ENCODE data around the gene STIM2. TPM values are rescaled to one million over a fixed set of nuclear protein-coding genes. Genes with fewer than 3 reads are reported as not detected.

The STIM2 gene
- polyA plus RNA-seq, 3 donors = 8.6 to 16.5 (median 8.8) TPM

- WGBS (ENCODE audit: insufficient coverage) = 33% methylated on average over 4 of the region's 6 CpGs
- Mint-ChIP-seq H3K4me1 (peaks cover 29% of the 10 kb centered on the region), H3K36me3 (peaks cover 2 to 3% of the 10 kb centered on the region in 2 donors), H3K27ac (peak overlapping the region; percentile 59 to 80 (median 69)), H3K9me3 (peaks cover 4 to 15% (median 10%) of the 10 kb centered on the region in 7 donors), H3K27me3 (ENCODE audit: low read depth in 3 of 3) (peaks cover 6 to 14% (median 12%) of the 10 kb centered on the region in 3 donors), H3K4me3 (peak overlapping the region in 1 of 2 donors; percentile 54)
- Histone ChIP-seq H3K36me3 (replicated peaks in 1 of 2; ENCODE audit: control insufficient read depth in 1 of 2, insufficient read depth in 2 of 2, low read length in 2 of 2) (no peaks in the 10 kb centered on the region), H4K20me1 (ENCODE audit: insufficient read depth, low read length) (no peaks in the 10 kb centered on the region), H3K9ac (ENCODE audit: insufficient read depth, low read length, poor library complexity, severe bottlenecking) (no peak overlapping the region), H3K4me1 (ENCODE audit: control insufficient read depth in 1 of 2, insufficient read depth in 2 of 2, low read length in 2 of 2) (peaks cover 18 to 19% of the 10 kb centered on the region in 2 donors), H3K79me2 (ENCODE audit: insufficient read depth, low read length) (no peaks in the 10 kb centered on the region), H3K27ac (ENCODE audit: low read depth in 1 of 2, low read length in 2 of 2) (peak overlapping the region; percentile 54 to 63), H2AFZ (ENCODE audit: insufficient read depth, low read depth, low read length, poor library complexity, severe bottlenecking) (peak overlapping the region; percentile 60), H3K9me3 (replicated peaks in 1 of 2; ENCODE audit: control insufficient read depth in 1 of 2, insufficient read depth in 1 of 2, low read length in 2 of 2) (peaks cover 0 to 1% of the 10 kb centered on the region in 2 donors), H3K4me2 (replicated peaks; ENCODE audit: extremely low read depth, low read length, poor library complexity, severe bottlenecking) (peak overlapping the region; percentile 65), H3K4me3 (replicated peaks in 1 of 3; ENCODE audit: low read depth in 2 of 3, low read length in 3 of 3) (peak overlapping the region in 1 of 3 experiments; percentile 54), H3K27me3 (ENCODE audit: control insufficient read depth in 2 of 2, insufficient read depth in 2 of 2, low read length in 2 of 2) (peaks cover 7 to 8% of the 10 kb centered on the region in 2 donors)
- DNase-seq = peak; percentile 37 to 51 (median 39)
- TF ChIP-seq, protein P1, sequence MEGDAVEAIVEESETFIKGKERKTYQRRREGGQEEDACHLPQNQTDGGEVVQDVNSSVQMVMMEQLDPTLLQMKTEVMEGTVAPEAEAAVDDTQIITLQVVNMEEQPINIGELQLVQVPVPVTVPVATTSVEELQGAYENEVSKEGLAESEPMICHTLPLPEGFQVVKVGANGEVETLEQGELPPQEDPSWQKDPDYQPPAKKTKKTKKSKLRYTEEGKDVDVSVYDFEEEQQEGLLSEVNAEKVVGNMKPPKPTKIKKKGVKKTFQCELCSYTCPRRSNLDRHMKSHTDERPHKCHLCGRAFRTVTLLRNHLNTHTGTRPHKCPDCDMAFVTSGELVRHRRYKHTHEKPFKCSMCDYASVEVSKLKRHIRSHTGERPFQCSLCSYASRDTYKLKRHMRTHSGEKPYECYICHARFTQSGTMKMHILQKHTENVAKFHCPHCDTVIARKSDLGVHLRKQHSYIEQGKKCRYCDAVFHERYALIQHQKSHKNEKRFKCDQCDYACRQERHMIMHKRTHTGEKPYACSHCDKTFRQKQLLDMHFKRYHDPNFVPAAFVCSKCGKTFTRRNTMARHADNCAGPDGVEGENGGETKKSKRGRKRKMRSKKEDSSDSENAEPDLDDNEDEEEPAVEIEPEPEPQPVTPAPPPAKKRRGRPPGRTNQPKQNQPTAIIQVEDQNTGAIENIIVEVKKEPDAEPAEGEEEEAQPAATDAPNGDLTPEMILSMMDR (IDR thresholded peaks at IDR 0.05) = no peak
- intact Hi-C loops (cut with micrococcal nuclease) = no loop called here
Measured at GRCh38 chr4:27040356-27040755, 179.7 kb downstream of the STIM2 start.

- no peaks in the 10 kb centered on the region for H3K9me3 ChIP-seq (replicated peaks in 1 of 2; ENCODE audit: control insufficient read depth in 1 of 2, insufficient read depth in 1 of 2, low read length in 2 of 2)
- no peak overlapping the region for H2AFZ ChIP-seq (ENCODE audit: insufficient read depth, low read depth, low read length, poor library complexity, severe bottlenecking)
- H3K27me3 Mint-ChIP-seq (ENCODE audit: low read depth in 3 of 3) = peaks cover 6 to 23% (median 18%) of the 10 kb centered on the region in 3 donors
- H3K27ac Mint-ChIP-seq = no peak overlapping the region
- no peaks in the 10 kb centered on the region for H4K20me1 ChIP-seq (ENCODE audit: insufficient read depth, low read length)
- H3K9me3 Mint-ChIP-seq = peaks cover 0 to 9% (median 3%) of the 10 kb centered on the region in 7 donors
- no peak overlapping the region for H3K4me3 Mint-ChIP-seq
- H3K27ac ChIP-seq (ENCODE audit: low read depth in 1 of 2, low read length in 2 of 2) = no peak overlapping the region
- no peak overlapping the region for H3K9ac ChIP-seq (ENCODE audit: insufficient read depth, low read length, poor library complexity, severe bottlenecking)
- H3K4me2 ChIP-seq (replicated peaks; ENCODE audit: extremely low read depth, low read length, poor library complexity, severe bottlenecking) = no peak overlapping the region
- intact Hi-C loops (cut with micrococcal nuclease) = no loop called here
- H3K4me1 Mint-ChIP-seq = peaks cover 29% of the 10 kb centered on the region
- H3K4me3 ChIP-seq (replicated peaks in 1 of 3; ENCODE audit: low read depth in 2 of 3, low read length in 3 of 3) = no peak overlapping the region
- no peaks in the 10 kb centered on the region for H3K36me3 ChIP-seq (replicated peaks in 1 of 2; ENCODE audit: control insufficient read depth in 1 of 2, insufficient read depth in 2 of 2, low read length in 2 of 2)
- H3K79me2 ChIP-seq (ENCODE audit: insufficient read depth, low read length) = no peaks in the 10 kb centered on the region
- peaks cover 2 to 3% of the 10 kb centered on the region in 2 donors for H3K36me3 Mint-ChIP-seq
- H3K27me3 ChIP-seq (ENCODE audit: control insufficient read depth in 2 of 2, insufficient read depth in 2 of 2, low read length in 2 of 2) = peaks cover 7 to 11% of the 10 kb centered on the region in 2 donors
- H3K4me1 ChIP-seq (ENCODE audit: control insufficient read depth in 1 of 2, insufficient read depth in 2 of 2, low read length in 2 of 2) = peaks cover 18 to 19% of the 10 kb centered on the region in 2 donors
- WGBS (ENCODE audit: insufficient coverage) = 94% methylated on average over 2 of the region's 2 CpGs
- no peak for DNase-seq
- TF ChIP-seq, protein P1 (IDR thresholded peaks at IDR 0.05) = no peak
Measured at GRCh38 chr4:27042411-27042810, 181.8 kb downstream of the STIM2 start.
